ENCODE measurements around the gene ASRGL1. TPM values are rescaled to one million over a fixed set of nuclear protein-coding genes. Genes with fewer than 3 reads are reported as not detected.

Gene ASRGL1
- total RNA-seq, 1 donor from 2014 or later, result 6.7 TPM

GRCh38 chr11:62437616-62438015 is 100.4 kb downstream of the ASRGL1 start:
- Mint-ChIP-seq H3K36me3 (no peaks in the 10 kb centered on the region), H3K9me3 (no peaks in the 10 kb centered on the region), H3K27me3 (ENCODE audit: low read depth) (no peaks in the 10 kb centered on the region), H3K4me3 (no peak overlapping the region), H3K27ac (no peak overlapping the region), H3K4me1 (peaks cover 30% of the 10 kb centered on the region)
- no peak for TF ChIP-seq CTCF (IDR thresholded peaks at IDR 0.05; ENCODE audit: unreplicated experiment)
- no peak for DNase-seq (ENCODE audit: low spot score in 2 of 2, unreplicated experiment in 2 of 2)

- no peaks in the 10 kb centered on the region for H3K36me3 Mint-ChIP-seq
- no peak overlapping the region for H3K27ac Mint-ChIP-seq
- no peak for DNase-seq (ENCODE audit: low spot score in 2 of 2, unreplicated experiment in 2 of 2)
These were observed 101.4 kb downstream of the ASRGL1 start for GRCh38 chr11:62438641-62439040.

GRCh38 chr11:62439785-62440602 is 102.7 kb downstream of the ASRGL1 start:
- H3K27me3 Mint-ChIP-seq (ENCODE audit: low read depth), result no peaks in the 10 kb centered on the region
- TF ChIP-seq CTCF (IDR thresholded peaks at IDR 0.05; ENCODE audit: unreplicated experiment), result no peak
- no peaks in the 10 kb centered on the region for H3K9me3 Mint-ChIP-seq
- no peak for DNase-seq (ENCODE audit: low spot score in 2 of 2, unreplicated experiment in 2 of 2)
- no peak overlapping the region for H3K4me3 Mint-ChIP-seq
- H3K27ac Mint-ChIP-seq, result peak overlapping the region; percentile 1
- H3K36me3 Mint-ChIP-seq, result no peaks in the 10 kb centered on the region
- peaks cover 31% of the 10 kb centered on the region for H3K4me1 Mint-ChIP-seq

More at GRCh38 chr11:62438641-62439040, 101.4 kb downstream of the ASRGL1 start:
- TF ChIP-seq CTCF (IDR thresholded peaks at IDR 0.05; ENCODE audit: unreplicated experiment), result no peak
- Mint-ChIP-seq H3K4me3 (no peak overlapping the region), H3K27me3 (ENCODE audit: low read depth) (no peaks in the 10 kb centered on the region), H3K9me3 (no peaks in the 10 kb centered on the region), H3K4me1 (peaks cover 26% of the 10 kb centered on the region)

Other genes starting within 250 kb of the ASRGL1 start
- gene INCENP, start 213.4 kb upstream of the ASRGL1 start, total RNA-seq, result 50.4 to 51.6 TPM (median 50.9 TPM) in 3 replicates
- gene SCGB1D1, start 147.2 kb upstream of the ASRGL1 start, total RNA-seq, result not detected in 3 replicates
- not detected in 3 replicates for gene SCGB2A1, start 128.8 kb upstream of the ASRGL1 start, total RNA-seq
- not detected in 3 replicates for gene SCGB1D2, start 95.2 kb upstream of the ASRGL1 start, total RNA-seq
- not detected in 3 replicates for gene SCGB2A2, start 67.3 kb upstream of the ASRGL1 start, total RNA-seq
- not detected in 3 replicates for gene SCGB1D4, start 38.4 kb upstream of the ASRGL1 start, total RNA-seq
- not detected in 3 replicates for gene SCGB1A1, start 81.6 kb downstream of the ASRGL1 start, total RNA-seq
- 456 to 481 TPM (median 480 TPM) in 3 replicates for gene AHNAK, start 209.4 kb downstream of the ASRGL1 start, total RNA-seq
- gene EEF1G, start 236.4 kb downstream of the ASRGL1 start, total RNA-seq, result 1,747 to 1,829 TPM (median 1,814 TPM) in 3 replicates